GM12878 (cell line): ENCODE data around the gene PRSS8.

Source experiments
- BRCA1 ChIP-seq: IDR thresholded peaks from 2 replicates; pipeline ENCODE4 v1.6.1; 2011; ENCODE audit warnings: low read depth, low read length, improper control_type of control experiment
- CBFB ChIP-seq: IDR thresholded peaks from 2 replicates; pipeline ENCODE4 v1.6.1; 2016; ENCODE audit warnings: antibody characterized with exemption, low read depth
- DPF2 ChIP-seq: fragments of 450-650 bp; IDR thresholded peaks from 2 replicates; pipeline ENCODE4 v1.6.1; 2017; ENCODE audit warnings: mild to moderate bottlenecking
- EED ChIP-seq: sonication (generic); IDR thresholded peaks from 2 replicates; pipeline ENCODE4 v1.6.1; 2016; ENCODE audit warnings: antibody characterized with exemption, low read depth
- FOXM1 ChIP-seq: IDR thresholded peaks from 2 replicates; pipeline ENCODE4 v1.6.1; 2012; ENCODE audit warnings: low read depth, mild to moderate bottlenecking, inconsistent platforms, low read length, moderate library complexity
- KDM1A ChIP-seq: fragments of 200-600 bp; sonication (generic); IDR thresholded peaks from 2 replicates; pipeline ENCODE4 v1.6.1; 2016; ENCODE audit warnings: borderline replicate concordance
- POLR2A ChIP-seq: IDR thresholded peaks from 2 replicates; pipeline ENCODE4 v1.6.1; 2011; ENCODE audit warnings: low read depth, mild to moderate bottlenecking, low read length
- SIN3A ChIP-seq: IDR thresholded peaks from 2 replicates; pipeline ENCODE4 v1.6.1; 2012; ENCODE audit warnings: low read depth, low read length, improper control_type of control experiment
- TF ChIP-seq, protein P1 (sequence below), 3 experiments: IDR thresholded peaks in 2 of 3; conservative IDR thresholded peaks in 1 of 3; 2 replicates each; pipeline ENCODE4 v1.5.1; 2011; ENCODE audit warnings: low read depth in 3 of 3, low read length in 3 of 3, mild to moderate bottlenecking in 3 of 3, control low read depth in 2 of 3, moderate library complexity in 2 of 3, inconsistent platforms in 1 of 3, mixed read lengths in 1 of 3; ENCODE audit not compliant: control insufficient read depth in 2 of 3, insufficient read depth in 1 of 3; ENCODE audit errors: extremely low read depth in 1 of 3

DNA sequence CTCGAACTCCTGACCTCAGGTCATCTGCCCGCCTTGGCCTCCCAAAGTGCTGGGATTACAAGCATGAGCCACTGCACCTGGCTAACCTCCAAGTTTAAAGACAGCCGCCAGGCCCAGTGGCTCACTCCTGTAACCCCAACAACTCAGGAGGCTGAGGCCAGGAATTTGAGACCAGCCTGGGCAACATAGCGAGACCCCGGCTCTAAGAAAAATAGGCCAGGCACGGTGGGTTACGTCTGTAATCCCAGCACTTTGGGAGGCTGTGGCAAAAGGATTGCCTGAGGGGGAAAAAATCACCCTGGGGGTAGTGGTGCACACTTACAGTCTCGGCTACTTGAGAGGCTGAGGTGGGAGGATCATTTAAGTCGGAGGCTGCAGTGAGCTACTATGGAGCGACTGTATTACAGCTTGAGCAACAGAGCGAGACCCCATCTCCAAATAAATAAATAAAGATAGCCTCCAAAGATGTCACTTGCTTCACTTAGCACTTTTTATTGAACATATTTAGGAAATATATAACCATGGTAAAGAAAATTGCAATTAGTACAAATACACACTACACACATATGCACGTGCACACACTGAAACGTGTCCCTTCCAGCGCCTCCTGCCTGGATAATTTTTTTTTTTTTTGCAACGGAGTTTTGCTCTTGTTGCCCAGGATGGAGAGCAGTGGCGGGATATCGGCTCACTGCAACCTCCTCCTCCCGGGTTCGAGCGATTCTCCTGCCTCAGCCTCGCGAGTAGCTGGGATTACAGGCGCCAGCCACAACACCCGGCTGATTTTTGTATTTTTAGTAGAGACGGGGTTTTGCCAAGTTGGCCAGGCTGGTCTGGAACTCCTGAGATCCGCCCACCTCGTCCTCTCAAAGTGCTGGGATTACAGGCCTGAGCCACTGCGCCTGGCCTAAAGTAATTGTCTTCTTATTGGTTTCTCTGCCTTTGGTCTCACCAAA is 28.7 kb downstream of the PRSS8 start:
- TF ChIP-seq DPF2 = no peak
- TF ChIP-seq BRCA1 = no peak
- no peak for TF ChIP-seq SIN3A
- TF ChIP-seq CBFB = no peak
- no peak for TF ChIP-seq POLR2A
- TF ChIP-seq KDM1A = no peak
- TF ChIP-seq, protein P1, sequence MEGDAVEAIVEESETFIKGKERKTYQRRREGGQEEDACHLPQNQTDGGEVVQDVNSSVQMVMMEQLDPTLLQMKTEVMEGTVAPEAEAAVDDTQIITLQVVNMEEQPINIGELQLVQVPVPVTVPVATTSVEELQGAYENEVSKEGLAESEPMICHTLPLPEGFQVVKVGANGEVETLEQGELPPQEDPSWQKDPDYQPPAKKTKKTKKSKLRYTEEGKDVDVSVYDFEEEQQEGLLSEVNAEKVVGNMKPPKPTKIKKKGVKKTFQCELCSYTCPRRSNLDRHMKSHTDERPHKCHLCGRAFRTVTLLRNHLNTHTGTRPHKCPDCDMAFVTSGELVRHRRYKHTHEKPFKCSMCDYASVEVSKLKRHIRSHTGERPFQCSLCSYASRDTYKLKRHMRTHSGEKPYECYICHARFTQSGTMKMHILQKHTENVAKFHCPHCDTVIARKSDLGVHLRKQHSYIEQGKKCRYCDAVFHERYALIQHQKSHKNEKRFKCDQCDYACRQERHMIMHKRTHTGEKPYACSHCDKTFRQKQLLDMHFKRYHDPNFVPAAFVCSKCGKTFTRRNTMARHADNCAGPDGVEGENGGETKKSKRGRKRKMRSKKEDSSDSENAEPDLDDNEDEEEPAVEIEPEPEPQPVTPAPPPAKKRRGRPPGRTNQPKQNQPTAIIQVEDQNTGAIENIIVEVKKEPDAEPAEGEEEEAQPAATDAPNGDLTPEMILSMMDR (IDR thresholded peaks at IDR 0.05 in 2 of 3, conservative IDR thresholded peaks at IDR 0.05 in 1 of 3; ENCODE audit: control insufficient read depth in 2 of 3, extremely low read depth in 1 of 3, insufficient read depth in 1 of 3, low read depth in 3 of 3, low read length in 3 of 3) = no peak
- no peak for TF ChIP-seq EED
- TF ChIP-seq FOXM1 = no peak
